Bladder microvascular endothelial cell (primary cell): Measurements from ENCODE around the gene CREBRF. TPM values are rescaled to one million over a fixed set of nuclear protein-coding genes. Genes with fewer than 3 reads are reported as not detected.

Experiments
- total RNA-seq: library from RNA; depleted of rRNA; stranded (reverse); fragments of >200 nt; gene quantifications from 2 replicates; pipeline ENCODE4 v1.2.3, GENCODE V29; 2014

Gene CREBRF
- 10.0 and 27.3 TPM in 2 replicates for total RNA-seq

GRCh38 chr5:173055983-173056782, at the start of gene CREBRF:
CREBRF (plus strand) TSS chr5:173056352; CDS start chr5:173080776, 24,424 bp downstream.

GRCh38 chr5:173144200-173145176, 88.3 kb downstream of the CREBRF start, which contains the start of gene BNIP1:
BNIP1 (plus strand) TSS chr5:173144531; CDS start chr5:173144546, 15 bp downstream.

Other genes with a start within 250 kb of the CREBRF start
- 51.0 and 122 TPM in 2 replicates for gene ERGIC1, start 222.1 kb upstream of the CREBRF start, total RNA-seq
- 30.8 and 38.3 TPM in 2 replicates for gene RPL26L1, start 96.9 kb upstream of the CREBRF start, total RNA-seq
- 212 and 483 TPM in 2 replicates for gene ATP6V0E1, start 72.6 kb upstream of the CREBRF start, total RNA-seq
- 14.0 and 19.1 TPM in 2 replicates for gene BNIP1, start 88.2 kb downstream of the CREBRF start, total RNA-seq
- gene NKX2-5, start 178.9 kb downstream of the CREBRF start, total RNA-seq, result not detected in 2 replicates